Measurements from ENCODE around the gene FBXL7.

GRCh38 chr5:15898641-15899040, 398.7 kb downstream of the FBXL7 start:
- TF ChIP-seq POLR2A (IDR thresholded peaks at IDR 0.05) (no peak), CTCF (IDR thresholded peaks at IDR 0.05) (no peak)
